HepG2 (cell line): ENCODE data around the gene KIAA0040. TPM values are rescaled to one million over a fixed set of nuclear protein-coding genes. Genes with fewer than 3 reads are reported as not detected.

Source experiments
- ATAC-seq: fragments of 200-7000 bp; cut with Tn5 transposase; 3 replicates; pipeline ENCODE4 v1.9.1; 2020; ENCODE audit warnings: mild to moderate bottlenecking, moderate library complexity
- BruUV-seq: library from RNA; stranded (reverse); fragments of 400-500 nt; replicated peaks from 2 replicates; lab custom pipeline; 2021; lab: Mats Ljungman, UMichigan
- CTCF ChIA-PET: fragments of 300-600 bp; formaldehyde crosslinking; extraction: SDS; loops from one replicate; lab custom pipeline; 2021; ENCODE audit warnings: low total read pairs, inconsistent platforms, low intra/inter-chr PET ratio; lab: Yijun Ruan, JAX
- POLR2A ChIA-PET: fragments of 350-600 bp; sonication (Branson Sonifier 250); formaldehyde crosslinking; loops from one replicate; lab custom pipeline; 2020; ENCODE audit warnings: antibody characterized with exemption, inconsistent platforms; lab: Yijun Ruan, JAX
- DNase-seq: peaks from one replicate; pipeline ENCODE4 v3.0.0-alpha.2; 2015; ENCODE audit warnings: low spot score
- FAIRE-seq: peaks from 3 replicates; lab custom pipeline; 2011; peaks lifted over from hg19 to GRCh38; lab: Jason Lieb, UNC
- H2AFZ ChIP-seq: one replicate; pipeline ENCODE4 v1.6.1; 2011; ENCODE audit warnings: low read length, inconsistent platforms
- H3K27ac ChIP-seq: fragments of 300-600 bp; 3 replicates; pipeline ENCODE4 v1.8.0; 2011; ENCODE audit warnings: mixed run types, mild to moderate bottlenecking, mixed read lengths, low read length, inconsistent platforms; ENCODE audit not compliant: insufficient read depth; ENCODE audit errors: extremely low read length
- H3K27me3 ChIP-seq, 2 experiments: fragments of 200-600 bp in 1 of 2; 2 replicates in 1 of 2; 3 replicates in 1 of 2; pipeline versions ENCODE4 v1.6.0 to v1.8.0; 2011; ENCODE audit warnings: low read length in 2 of 2, mild to moderate bottlenecking in 2 of 2, moderate library complexity in 2 of 2, inconsistent platforms in 1 of 2; ENCODE audit not compliant: insufficient read depth in 2 of 2, control insufficient read depth in 1 of 2
- H3K36me3 ChIP-seq, 2 experiments: fragments of 200-600 bp in 1 of 2; replicated peaks in 1 of 2; 2 replicates in 1 of 2; 3 replicates in 1 of 2; pipeline versions ENCODE4 v1.5.1 to v1.8.0; 2011; ENCODE audit warnings: low read length in 2 of 2, inconsistent platforms in 1 of 2; ENCODE audit not compliant: insufficient read depth in 2 of 2, control insufficient read depth in 1 of 2
- H3K4me1 ChIP-seq: 2 replicates; pipeline ENCODE4 v1.5.1; 2012; ENCODE audit warnings: low read length, inconsistent platforms; ENCODE audit not compliant: insufficient read depth
- H3K4me2 ChIP-seq: 2 replicates; pipeline ENCODE4 v1.6.0; 2011; ENCODE audit warnings: low read depth, low read length, inconsistent platforms
- H3K4me3 ChIP-seq, 3 experiments: fragments of 200-600 bp in 1 of 3; sonication (generic), shearing (Covaris generic) in 1 of 3; replicated peaks in 1 of 3; 2 replicates each; pipeline ENCODE4 v1.5.1; 2011 to 2016; ENCODE audit warnings: low read length in 3 of 3, inconsistent platforms in 2 of 3, low read depth in 2 of 3, mild to moderate bottlenecking in 2 of 3, control low read depth in 1 of 3, mixed read lengths in 1 of 3; ENCODE audit not compliant: insufficient read depth in 1 of 3
- H3K79me2 ChIP-seq: one replicate; pipeline ENCODE4 v1.6.1; 2011; ENCODE audit warnings: low read length, inconsistent platforms; ENCODE audit not compliant: insufficient read depth
- H3K9ac ChIP-seq: 2 replicates; pipeline ENCODE4 v1.6.0; 2011; ENCODE audit warnings: mild to moderate bottlenecking, low read depth, low read length, inconsistent platforms; ENCODE audit not compliant: insufficient read depth
- H3K9me3 ChIP-seq: 2 replicates; pipeline ENCODE4 v1.5.1; 2012; ENCODE audit warnings: mild to moderate bottlenecking, low read length
- H4K20me1 ChIP-seq: 2 replicates; pipeline ENCODE4 v1.6.0; 2011; ENCODE audit warnings: inconsistent platforms, mild to moderate bottlenecking, low read length, moderate library complexity; ENCODE audit not compliant: insufficient read depth
- DNMT3B ChIP-seq: conservative IDR thresholded peaks from 2 replicates; pipeline ENCODE4 v1.6.1; 2016; ENCODE audit warnings: missing biosample characterization, control low read depth
- FIP1L1 ChIP-seq: fragments of 200-400 bp; formaldehyde crosslinking; IDR thresholded peaks from 2 replicates; pipeline ENCODE4 v1.6.1; 2018; ENCODE audit warnings: low read depth, mild to moderate bottlenecking, low read length, moderate library complexity, borderline replicate concordance; ENCODE audit not compliant: insufficient read depth
- GPBP1L1 ChIP-seq: sonication (generic); formaldehyde crosslinking; IDR thresholded peaks from 2 replicates; pipeline ENCODE4 v1.5.0; 2020; ENCODE audit warnings: mild to moderate bottlenecking, missing genetic modification reagents
- HMGXB4 ChIP-seq, 2 experiments: sonication (generic) in 1 of 2; formaldehyde crosslinking in 1 of 2; IDR thresholded peaks; 2 replicates each; pipeline versions ENCODE4 v1.4.0 to v1.6.1; 2018 to 2020; ENCODE audit warnings: missing genetic modification reagents in 2 of 2, borderline replicate concordance in 1 of 2, low read depth in 1 of 2, mild to moderate bottlenecking in 1 of 2, missing biosample characterization in 1 of 2
- MAFF ChIP-seq: IDR thresholded peaks from 2 replicates; pipeline ENCODE4 v1.6.1; 2011; ENCODE audit warnings: low read depth, low read length, improper control_type of control experiment
- MAFK ChIP-seq, 2 experiments: IDR thresholded peaks in 1 of 2; conservative IDR thresholded peaks in 1 of 2; 2 replicates each; pipeline ENCODE4 v1.6.1; 2011; ENCODE audit warnings: improper control_type of control experiment in 2 of 2, low read length in 2 of 2
- MAZ ChIP-seq, 2 experiments: sonication (generic) in 1 of 2; formaldehyde crosslinking in 1 of 2; IDR thresholded peaks; 2 replicates each; pipeline versions ENCODE4 v1.5.0 to v1.6.1; 2012 to 2020; ENCODE audit warnings: low read depth in 2 of 2, mild to moderate bottlenecking in 2 of 2, borderline replicate concordance in 1 of 2, improper control_type of control experiment in 1 of 2, low read length in 1 of 2, missing genetic modification reagents in 1 of 2, moderate library complexity in 1 of 2
- NCOA1 ChIP-seq: sonication (generic); formaldehyde crosslinking; IDR thresholded peaks from 2 replicates; pipeline ENCODE4 v1.9.0; 2021; ENCODE audit warnings: missing genetic modification reagents
- POGK ChIP-seq: sonication (generic); formaldehyde crosslinking; conservative IDR thresholded peaks from 2 replicates; pipeline ENCODE4 v1.8.0; 2022; ENCODE audit warnings: mild to moderate bottlenecking, moderate library complexity, missing genetic modification reagents
- POLR2AphosphoS2 ChIP-seq: IDR thresholded peaks from 2 replicates; pipeline ENCODE4 v1.6.1; 2011; ENCODE audit warnings: low read depth, low read length, improper control_type of control experiment
- TBL1XR1 ChIP-seq: fragments of 150-350 bp; IDR thresholded peaks from 2 replicates; pipeline ENCODE4 v1.6.1; 2014; ENCODE audit warnings: borderline replicate concordance, low read length; ENCODE audit not compliant: partially characterized antibody
- TSC22D2 ChIP-seq: sonication (generic); formaldehyde crosslinking; IDR thresholded peaks from 2 replicates; pipeline ENCODE4 v1.5.1; 2020; ENCODE audit warnings: missing genetic modification reagents, mild to moderate bottlenecking, borderline replicate concordance
- ZNF430 ChIP-seq: sonication (generic); formaldehyde crosslinking; IDR thresholded peaks from 2 replicates; pipeline ENCODE4 v1.9.0; 2021; ENCODE audit warnings: mild to moderate bottlenecking, missing genetic modification reagents
- ZNF562 ChIP-seq: sonication (generic); formaldehyde crosslinking; IDR thresholded peaks from 2 replicates; pipeline ENCODE4 v1.8.0; 2022; ENCODE audit warnings: missing genetic modification reagents, borderline replicate concordance
- ZNF607 ChIP-seq: sonication (generic); formaldehyde crosslinking; IDR thresholded peaks from 2 replicates; pipeline ENCODE4 v1.5.1; 2020; ENCODE audit warnings: missing genetic modification reagents, mild to moderate bottlenecking, borderline replicate concordance
- WGBS: methylation state at CpG from one replicate; pipeline ENCODE4 v1.1.6; 2017; ENCODE audit warnings: low lambda C conversion rate; 5-methylcytosine and 5-hydroxymethylcytosine counted together
- in situ Hi-C: cut with HindIII; loops from 2 replicates; pipeline ENCODE4 v1.10.0; 2017; ENCODE audit warnings: low pct_unique_long_range_greater_than_20kb; ENCODE audit not compliant: extremely low pct_ligation_motif_present
- intact Hi-C: fragments of 100-400 bp; cut with micrococcal nuclease; formaldehyde crosslinking; loops from one replicate; pipeline ENCODE4 v1.10.0; 2022; ENCODE audit not compliant: unreplicated experiment
- polyA plus RNA-seq, 8 experiments: library from polyadenylated mRNA; depleted of rRNA in 3 of 8; stranded (reverse) in 7 of 8; unstranded in 1 of 8; fragments of >200 nt; fragmentation: Illumina TruSeq in 4 of 8; extraction: Trizol in 4 of 8; gene quantifications; 2 replicates each; pipeline versions ENCODE4 v1.2.1 to v1.2.3, GENCODE V29; 2011 to 2016; ENCODE audit warnings: low read depth in 4 of 8, missing spikeins in 1 of 8, mixed read lengths in 1 of 8; ENCODE audit not compliant: insufficient read depth in 1 of 8
- total RNA-seq, 5 experiments: library from RNA; depleted of rRNA; stranded (reverse); fragments of >200 nt; fragmentation: Illumina TruSeq; extraction: Trizol; gene quantifications; 2 replicates each; pipeline ENCODE4 v1.2.3, GENCODE V29; 2016; ENCODE audit warnings: low read depth in 1 of 5

Gene KIAA0040
- total and polyA plus RNA-seq, 2 of the 13 experiments (the other 11 are each of a cell fraction or from before 2014, with no cell fraction given) = 0.24 to 0.26 TPM

GRCh38 chr1:175157200-175157599, 35.4 kb downstream of the KIAA0040 start:
- no peaks in the 10 kb centered on the region for H3K9me3 ChIP-seq
- no peaks in the 10 kb centered on the region for H4K20me1 ChIP-seq
- H3K4me1 ChIP-seq = no peaks in the 10 kb centered on the region
- no peak for TF ChIP-seq POGK (CRISPR knock-in tag)
- TF ChIP-seq TBL1XR1 = no peak
- no peak for TF ChIP-seq DNMT3B (CRISPR knock-in tag)
- TF ChIP-seq MAZ (IDR thresholded peaks at IDR 0.05; ENCODE audit: borderline replicate concordance, low read depth, low read length) = no peak
- TF ChIP-seq MAZ (CRISPR knock-in tag; IDR thresholded peaks at IDR 0.05; ENCODE audit: low read depth) = no peak
- no peak for TF ChIP-seq ZNF430 (CRISPR knock-in tag)
- TF ChIP-seq MAFF = no peak
- no peak for TF ChIP-seq ZNF562 (CRISPR knock-in tag)
- no peak for TF ChIP-seq GPBP1L1 (CRISPR knock-in tag)
- TF ChIP-seq HMGXB4 (CRISPR knock-in tag; IDR thresholded peaks at IDR 0.05; ENCODE audit: borderline replicate concordance in 1 of 2, low read depth in 1 of 2) = no peak
- no peak for TF ChIP-seq MAFK (conservative IDR thresholded peaks at IDR 0.05 in 1 of 2, IDR thresholded peaks at IDR 0.05 in 1 of 2; ENCODE audit: low read length in 2 of 2)
- no peak for TF ChIP-seq POLR2AphosphoS2
- TF ChIP-seq FIP1L1 = no peak
- no peak for TF ChIP-seq NCOA1 (CRISPR knock-in tag)
- TF ChIP-seq ZNF607 (CRISPR knock-in tag) = no peak
- no peak for TF ChIP-seq TSC22D2 (CRISPR knock-in tag)
- no peak overlapping the region for H3K4me2 ChIP-seq
- intact Hi-C loops (loop anchor here (10.0 kb wide), 1 partner anchor 918 kb away; no protein-coding TSS in a partner anchor), in situ Hi-C loops (loop anchor here (25.0 kb wide), 3 partner anchors 730 to 1680 kb away; no protein-coding TSS in a partner anchor)
- ATAC-seq = no peak
- no peaks in the 10 kb centered on the region for H3K27me3 ChIP-seq
- no peak overlapping the region for H3K4me3 ChIP-seq
- BruUV-seq = no TSS peak
- no peaks in the 10 kb centered on the region for H3K79me2 ChIP-seq
- DNase-seq = no peak
- no peak overlapping the region for H3K9ac ChIP-seq
- WGBS = 4% methylated on average over 2 of the region's 2 CpGs
- H3K36me3 ChIP-seq = no peaks in the 10 kb centered on the region
- ChIA-PET POLR2A (no interaction called here), CTCF (interaction anchor here (1.4 kb wide), 1 partner anchor 162 kb away, joined by 6 read pairs; no protein-coding TSS in a partner anchor)
- no peak overlapping the region for H2AFZ ChIP-seq
- H3K27ac ChIP-seq = no peak overlapping the region
- no peak for FAIRE-seq
